Vagina (tissue), 2 donors: ENCODE data around the gene TMEM9.

Experiments
- POLR2A ChIP-seq, 2 donors: fragments of 450-650 bp; IDR thresholded peaks; one replicate each; pipeline ENCODE4 v1.6.1; 2017; ENCODE audit warnings: antibody characterized with exemption in 2 of 2, mild to moderate bottlenecking in 2 of 2, moderate library complexity in 2 of 2
- POLR2AphosphoS5 ChIP-seq, 2 donors: sonication (generic); formaldehyde crosslinking; IDR thresholded peaks; one replicate each; pipeline ENCODE4 v1.9.0; 2017; ENCODE audit warnings: antibody characterized with exemption in 2 of 2, mild to moderate bottlenecking in 2 of 2, low read depth in 1 of 2; ENCODE audit not compliant: insufficient read depth in 1 of 2
- TF ChIP-seq, protein P1 (sequence below), 3 experiments: fragments of 450-650 bp in 2 of 3; fragments of 200-600 bp in 1 of 3; sonication (generic) in 1 of 3; IDR thresholded peaks; one replicate each; pipeline ENCODE4 v1.5.1; 2017 to 2019; ENCODE audit warnings: antibody characterized with exemption in 3 of 3, mild to moderate bottlenecking in 2 of 3, moderate library complexity in 2 of 3

DNA sequence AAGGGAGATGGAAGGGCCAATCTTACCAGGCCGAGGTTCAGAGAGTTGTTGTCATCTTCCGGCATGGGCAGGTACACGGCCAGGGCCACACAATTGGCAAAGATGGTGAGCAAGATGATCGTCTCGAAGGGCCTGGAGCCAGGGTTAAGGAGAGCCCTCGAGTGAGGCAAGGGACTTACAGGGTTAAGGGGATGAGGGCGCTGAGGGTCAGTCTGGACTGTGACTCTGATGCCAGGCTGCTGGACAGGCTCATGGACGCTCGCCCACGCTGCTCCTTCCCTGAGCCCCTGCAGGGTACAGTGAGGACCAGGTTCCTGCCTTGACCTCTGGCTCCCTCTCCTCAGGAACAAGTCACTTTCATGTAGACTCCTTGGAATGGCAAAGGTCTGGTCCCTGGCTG, 44.1 kb downstream of the TMEM9 start:
- TF ChIP-seq, protein P1, sequence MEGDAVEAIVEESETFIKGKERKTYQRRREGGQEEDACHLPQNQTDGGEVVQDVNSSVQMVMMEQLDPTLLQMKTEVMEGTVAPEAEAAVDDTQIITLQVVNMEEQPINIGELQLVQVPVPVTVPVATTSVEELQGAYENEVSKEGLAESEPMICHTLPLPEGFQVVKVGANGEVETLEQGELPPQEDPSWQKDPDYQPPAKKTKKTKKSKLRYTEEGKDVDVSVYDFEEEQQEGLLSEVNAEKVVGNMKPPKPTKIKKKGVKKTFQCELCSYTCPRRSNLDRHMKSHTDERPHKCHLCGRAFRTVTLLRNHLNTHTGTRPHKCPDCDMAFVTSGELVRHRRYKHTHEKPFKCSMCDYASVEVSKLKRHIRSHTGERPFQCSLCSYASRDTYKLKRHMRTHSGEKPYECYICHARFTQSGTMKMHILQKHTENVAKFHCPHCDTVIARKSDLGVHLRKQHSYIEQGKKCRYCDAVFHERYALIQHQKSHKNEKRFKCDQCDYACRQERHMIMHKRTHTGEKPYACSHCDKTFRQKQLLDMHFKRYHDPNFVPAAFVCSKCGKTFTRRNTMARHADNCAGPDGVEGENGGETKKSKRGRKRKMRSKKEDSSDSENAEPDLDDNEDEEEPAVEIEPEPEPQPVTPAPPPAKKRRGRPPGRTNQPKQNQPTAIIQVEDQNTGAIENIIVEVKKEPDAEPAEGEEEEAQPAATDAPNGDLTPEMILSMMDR (IDR thresholded peaks at IDR 0.05), result no peak
- TF ChIP-seq POLR2AphosphoS5 (IDR thresholded peaks at IDR 0.05; ENCODE audit: insufficient read depth in 1 of 2, low read depth in 1 of 2), result no peak
- TF ChIP-seq POLR2A (IDR thresholded peaks at IDR 0.05), result no peak
